NT2/D1 (cell line): ENCODE measurements around the gene IGSF9B.

Source experiments
- SUZ12 ChIP-seq: IDR thresholded peaks from 2 replicates; pipeline ENCODE4 v1.6.1; 2011; ENCODE audit not compliant: insufficient read length, insufficient read depth; ENCODE audit errors: extremely low read depth
- YY1 ChIP-seq: IDR thresholded peaks from 2 replicates; pipeline ENCODE4 v1.6.1; 2011; ENCODE audit not compliant: insufficient read length, insufficient read depth
- ZNF274 ChIP-seq: IDR thresholded peaks from 2 replicates; pipeline ENCODE4 v1.6.1; 2011; ENCODE audit warnings: mild to moderate bottlenecking, low read depth, low read length

- no peak for TF ChIP-seq ZNF274
- TF ChIP-seq YY1: no peak
- TF ChIP-seq SUZ12: no peak
Observed at GRCh38 chr11:133905677-133906156, 51.1 kb downstream of the IGSF9B start.
